GM11168 (cell line): ENCODE results near the gene STIM2.

Experiments
- in situ Hi-C: fragments of 300-500 bp; cut with MboI; formaldehyde crosslinking; loops from one replicate; pipeline ENCODE4 v1.12.0; 2022; ENCODE audit warnings: low sequenced_read_pairs; ENCODE audit not compliant: unreplicated experiment

Gene STIM2

DNA sequence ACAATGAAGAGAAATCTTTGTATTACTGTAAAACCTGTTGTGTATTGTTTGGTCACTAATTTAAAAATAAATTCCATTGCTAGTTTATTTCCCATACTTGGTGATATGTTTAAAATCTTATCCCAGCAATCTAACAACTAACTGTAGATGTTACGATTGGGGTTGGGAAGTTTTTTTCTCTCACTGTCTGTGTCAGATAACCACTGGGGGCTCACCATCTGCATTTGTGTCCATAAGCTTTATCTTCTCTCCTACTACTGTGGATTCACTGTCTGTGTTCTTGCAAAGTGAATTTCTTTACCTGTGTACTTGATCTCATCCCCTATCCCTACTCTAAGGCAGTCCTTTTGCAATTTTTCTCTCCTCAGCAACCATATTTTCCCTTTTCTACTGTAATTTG lies 81.3 kb downstream of the STIM2 start:
- in situ Hi-C loops = no loop called here

DNA sequence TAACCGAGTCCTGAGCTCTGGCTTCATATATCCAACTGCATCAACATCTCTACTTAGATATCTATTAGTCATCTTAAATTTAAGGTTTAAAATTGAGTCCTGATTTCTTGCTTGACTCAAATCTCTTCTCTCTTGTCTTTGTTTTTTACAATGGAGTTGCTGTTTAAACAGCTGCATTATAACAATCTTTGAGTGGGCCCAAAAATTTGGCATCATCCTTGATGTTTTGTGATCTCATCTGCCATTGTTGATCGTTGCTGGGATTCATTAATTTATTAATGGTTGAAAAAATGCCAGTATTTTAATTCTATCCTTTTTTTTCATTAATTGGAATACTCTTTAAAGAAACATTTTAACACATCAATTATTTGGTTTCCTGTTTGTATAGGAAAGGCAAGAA lies 82.2 kb downstream of the STIM2 start:
- in situ Hi-C loops = no loop called here

DNA sequence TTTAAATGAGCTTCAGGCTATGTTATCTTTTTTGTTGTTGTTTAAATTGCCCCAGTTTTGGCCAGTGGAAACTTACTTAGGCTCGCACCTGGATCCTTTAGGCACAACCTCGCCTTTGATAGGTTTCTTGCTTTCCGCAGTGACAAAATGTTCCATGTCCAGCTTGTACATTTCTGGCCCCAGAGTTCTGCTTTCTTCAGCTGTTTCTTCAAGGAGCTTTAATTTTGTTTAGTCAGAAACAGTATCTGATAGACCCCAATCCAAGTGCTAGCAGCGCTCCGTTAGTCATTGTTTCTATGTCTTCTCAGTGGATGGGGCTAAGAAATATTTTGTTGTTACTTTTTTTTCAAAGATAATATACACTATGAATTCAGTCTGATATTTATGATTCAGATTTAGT lies 82.8 kb downstream of the STIM2 start:
- in situ Hi-C loops = no loop called here

DNA sequence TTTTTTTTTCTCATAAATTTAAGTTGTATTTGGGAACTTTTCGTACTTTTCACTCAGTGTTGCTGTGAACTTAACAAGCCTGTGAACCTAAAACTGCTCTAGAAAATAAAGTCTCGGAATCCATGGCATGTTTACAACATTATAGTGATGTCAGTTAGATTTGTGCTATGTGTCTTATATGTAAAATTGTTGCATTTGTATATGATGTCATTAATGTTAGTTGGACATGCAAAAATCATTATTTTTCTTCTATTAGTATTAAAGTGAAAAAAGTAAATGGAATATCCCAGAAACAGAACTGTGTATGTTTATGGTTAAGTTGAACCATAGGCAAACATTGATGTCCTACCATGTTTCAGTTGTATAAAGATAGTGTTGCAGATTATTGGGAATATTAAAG lies 85.2 kb downstream of the STIM2 start:
- in situ Hi-C loops = no loop called here

DNA sequence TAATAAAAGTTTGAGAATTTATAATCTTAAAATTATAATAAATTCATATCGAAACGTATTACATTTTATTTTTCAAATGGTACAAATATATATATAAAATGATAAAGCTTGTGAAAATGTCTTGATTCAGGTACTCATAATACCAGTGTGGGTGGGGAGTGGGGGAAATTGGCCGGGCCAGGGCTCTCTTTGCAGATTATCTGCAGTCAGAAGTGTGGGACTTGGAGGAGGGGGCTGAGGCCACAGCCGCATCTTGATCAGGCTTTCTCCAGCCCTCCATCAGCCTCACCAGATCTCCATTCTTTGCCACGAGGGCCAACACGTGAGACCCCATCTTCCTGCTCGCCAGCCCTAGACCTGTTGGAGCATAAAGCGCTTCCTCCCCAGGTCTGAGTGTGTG lies 86.7 kb downstream of the STIM2 start:
- in situ Hi-C loops = no loop called here

DNA sequence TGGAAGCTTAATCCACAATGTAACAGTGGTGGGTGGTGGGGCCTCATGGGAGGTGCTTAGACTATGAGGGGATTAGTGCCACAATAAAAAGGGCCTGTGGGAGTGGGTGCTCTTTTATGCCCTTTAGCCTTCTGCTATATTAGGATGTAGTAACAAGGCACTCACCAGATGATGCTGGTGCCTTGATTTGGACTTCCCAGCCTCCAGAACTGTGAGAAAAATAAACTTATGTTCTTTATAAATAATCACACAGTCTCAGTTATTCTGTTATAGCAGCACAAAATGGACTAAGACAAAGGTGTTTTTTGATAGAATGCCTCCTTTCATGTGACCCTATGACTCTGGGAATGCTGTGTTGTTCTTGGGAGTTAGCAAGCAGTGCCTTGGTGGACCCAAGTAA lies 89.8 kb downstream of the STIM2 start:
- in situ Hi-C loops = no loop called here

DNA sequence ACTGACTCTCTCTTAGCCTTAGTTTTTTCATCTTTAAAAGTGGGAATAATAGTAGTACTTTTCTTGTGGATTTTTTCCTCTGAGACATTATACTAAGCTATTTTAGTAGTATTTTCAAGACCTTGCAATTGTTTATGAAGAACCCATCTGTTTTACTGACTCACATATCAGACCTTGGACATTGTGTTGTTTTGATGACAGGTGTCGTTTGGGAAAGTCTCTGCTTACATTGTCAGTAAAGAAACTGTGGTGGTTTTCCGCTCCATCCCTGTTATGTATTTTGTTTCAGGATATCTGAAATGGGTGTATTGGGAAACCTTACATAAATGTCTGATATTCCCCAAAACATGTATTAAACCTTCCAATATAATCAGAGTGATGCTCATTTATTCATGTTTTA lies 92.2 kb downstream of the STIM2 start:
- in situ Hi-C loops = no loop called here

DNA sequence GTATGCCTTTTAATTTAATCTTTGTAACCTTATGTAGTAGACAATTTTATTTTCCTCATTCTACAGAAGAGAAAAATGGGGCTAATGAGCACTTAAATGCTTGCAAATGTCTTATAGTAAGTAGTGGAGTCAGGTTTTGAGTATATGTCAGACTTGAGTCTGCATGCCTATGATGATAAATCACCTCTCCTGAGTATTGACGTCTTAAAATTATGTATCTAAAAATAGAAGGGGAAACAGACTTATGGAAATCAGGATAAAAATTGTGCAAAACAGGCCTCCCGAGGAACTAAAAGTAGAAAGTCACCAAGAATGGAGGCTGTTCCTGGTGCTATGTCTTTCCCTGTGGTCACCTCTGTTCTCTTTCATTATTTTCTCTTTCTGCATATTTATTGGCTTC lies 92.7 kb downstream of the STIM2 start:
- in situ Hi-C loops = no loop called here

DNA sequence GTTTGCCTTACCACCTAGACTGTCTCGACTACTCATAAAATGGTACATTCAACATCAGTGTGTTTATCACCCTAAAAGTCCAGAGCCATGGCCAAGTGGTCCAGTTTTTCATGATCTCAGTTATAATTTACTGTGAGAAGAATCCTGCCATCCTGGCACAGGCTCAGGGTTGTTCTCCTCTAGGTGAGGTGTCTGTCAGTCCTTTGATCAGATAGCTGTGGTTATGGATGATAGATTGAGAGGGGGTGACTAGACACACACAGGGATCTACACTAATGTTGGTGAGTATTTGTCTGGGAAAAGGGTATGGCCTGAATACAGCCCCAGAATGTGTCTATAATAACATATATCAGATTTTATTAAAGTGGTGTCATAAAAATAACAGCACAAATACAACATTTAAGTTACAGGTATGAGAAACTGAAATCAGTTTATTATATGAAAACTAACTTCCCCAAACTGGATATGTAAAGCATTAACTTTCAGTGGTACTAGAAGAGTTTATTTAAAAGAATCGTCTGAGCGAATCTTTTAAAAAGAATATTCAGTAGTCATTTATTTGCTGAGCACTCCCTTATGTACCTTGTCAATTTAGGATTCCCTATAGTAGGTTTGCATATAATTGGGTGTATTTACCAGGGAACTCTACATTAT lies 93.3 kb downstream of the STIM2 start:
- in situ Hi-C loops = no loop called here

DNA sequence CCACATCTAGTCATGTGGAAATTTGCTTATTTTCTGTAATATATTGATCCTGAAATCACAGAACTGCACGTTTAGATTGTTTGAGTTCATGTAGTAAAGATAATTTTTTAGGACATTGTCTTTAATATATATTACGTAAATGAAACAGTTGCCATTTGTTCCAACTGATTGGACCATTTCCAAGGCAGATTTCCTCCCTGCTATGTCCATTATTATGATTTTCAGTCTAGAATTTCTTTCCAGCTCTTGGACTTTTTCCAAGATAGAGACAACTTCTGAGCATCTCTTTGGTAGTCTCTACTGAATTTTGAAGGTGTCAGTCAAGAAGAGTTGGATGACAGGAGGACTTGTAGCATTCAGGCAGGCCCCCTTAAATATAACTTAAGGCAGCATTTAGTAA lies 94.6 kb downstream of the STIM2 start:
- in situ Hi-C loops = no loop called here

DNA sequence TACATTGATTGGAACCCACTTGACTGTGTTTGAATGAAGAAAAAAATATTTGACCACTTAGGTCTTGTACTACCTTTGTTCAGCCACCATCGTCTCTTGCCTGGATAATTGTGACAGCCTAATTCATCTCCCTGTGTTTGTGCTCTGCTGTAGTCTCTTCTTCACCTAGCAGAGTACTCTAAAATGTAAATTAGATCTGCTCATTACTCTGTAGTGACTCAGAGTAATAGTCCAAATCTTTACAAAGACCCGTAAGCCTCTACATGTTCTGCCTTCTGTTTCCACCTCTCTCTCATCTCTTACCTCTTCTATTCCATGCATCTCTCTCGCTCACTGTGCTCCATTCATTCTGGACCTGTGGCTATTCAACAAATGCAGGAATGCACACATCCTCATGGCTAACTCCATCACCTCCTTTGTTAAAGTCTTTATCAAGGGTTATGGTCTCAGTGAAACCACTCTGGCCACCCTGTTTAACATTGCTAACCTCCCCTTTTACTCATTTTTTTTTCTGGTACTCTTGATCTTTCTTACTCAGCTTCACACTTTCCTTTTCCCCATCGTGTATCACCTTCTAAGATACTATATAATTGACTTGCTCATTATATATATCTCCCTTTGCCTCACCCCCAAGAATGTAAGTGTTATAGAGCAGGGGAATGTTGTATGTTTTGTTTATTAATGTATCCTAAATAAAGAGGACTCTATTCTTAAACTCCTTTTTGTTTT lies 98.4 kb downstream of the STIM2 start:
- in situ Hi-C loops = no loop called here

DNA sequence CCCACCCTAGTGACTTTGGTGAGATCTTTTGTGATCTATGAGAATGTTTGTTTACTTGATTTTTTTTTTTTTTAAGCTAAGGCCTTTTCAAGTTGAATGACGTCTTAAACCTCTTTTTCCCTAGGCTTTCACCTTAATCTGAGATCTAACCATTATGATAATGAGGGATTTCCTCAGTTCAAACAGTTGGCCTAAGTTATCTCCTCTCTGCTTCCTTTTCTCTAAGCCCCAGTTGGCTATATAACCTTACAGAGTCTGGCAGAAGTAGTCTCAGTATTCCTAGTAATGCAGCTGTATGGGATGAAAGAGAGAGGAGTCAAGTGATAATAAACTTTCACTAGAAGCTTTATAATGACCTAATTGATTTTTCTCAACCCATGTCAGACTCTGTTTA lies 99.0 kb downstream of the STIM2 start:
- in situ Hi-C loops = no loop called here

DNA sequence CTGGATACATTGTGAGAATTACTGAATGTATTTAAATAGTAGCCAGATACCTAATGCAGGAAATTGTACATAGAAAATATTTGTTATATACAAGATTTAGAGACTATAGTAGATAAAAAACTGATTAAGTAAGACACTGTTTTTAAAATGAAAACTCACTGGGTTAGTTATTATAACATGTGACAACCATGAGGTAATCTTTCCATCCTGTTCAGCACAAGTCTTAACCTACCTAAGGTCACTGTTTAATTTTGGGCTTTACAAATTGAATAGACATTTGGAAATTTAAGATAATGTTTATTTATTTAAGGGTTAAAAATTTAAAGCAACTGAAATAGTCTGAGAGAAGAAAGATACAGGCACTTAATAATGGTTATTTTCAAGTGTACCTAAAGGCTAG lies 102.1 kb downstream of the STIM2 start:
- in situ Hi-C loops = no loop called here

DNA sequence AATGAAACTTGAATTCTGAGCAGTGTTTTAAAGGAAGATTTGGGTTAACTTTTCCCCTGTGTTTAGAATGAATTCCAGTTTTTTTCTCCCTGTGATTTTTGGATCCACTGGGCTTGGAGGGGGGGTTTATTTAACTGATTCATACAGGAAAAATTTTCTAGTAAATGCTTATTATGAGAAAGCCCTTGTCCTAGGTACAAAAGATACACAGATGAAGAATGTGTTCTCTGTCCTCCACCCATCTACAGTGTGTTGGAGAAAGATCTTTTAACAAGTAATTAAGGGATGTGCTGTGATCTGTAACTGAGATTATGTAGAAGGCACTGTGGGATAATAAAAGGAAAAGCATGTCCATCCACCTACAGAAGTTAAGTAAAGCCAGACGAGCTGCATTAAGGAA lies 103.9 kb downstream of the STIM2 start:
- in situ Hi-C loops = no loop called here

DNA sequence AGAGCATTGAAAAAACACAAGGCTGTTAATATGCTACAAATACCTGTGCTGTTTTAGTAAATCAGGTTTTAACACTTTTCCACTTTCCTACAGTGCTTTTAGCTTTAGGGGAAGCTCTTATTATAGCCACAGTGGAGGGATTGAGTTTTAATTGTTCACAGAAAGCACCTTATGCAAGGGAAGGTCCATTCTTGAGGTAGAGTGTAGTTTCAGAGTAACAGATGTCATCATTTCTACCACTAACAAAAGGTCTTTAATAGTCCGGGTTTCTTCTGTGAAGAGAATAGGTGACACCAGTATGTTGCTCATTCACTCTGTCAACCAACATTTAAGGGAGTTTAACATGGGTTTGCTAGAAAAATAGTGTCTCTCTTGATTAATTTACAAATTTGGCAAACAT lies 104.4 kb downstream of the STIM2 start:
- in situ Hi-C loops = no loop called here

DNA sequence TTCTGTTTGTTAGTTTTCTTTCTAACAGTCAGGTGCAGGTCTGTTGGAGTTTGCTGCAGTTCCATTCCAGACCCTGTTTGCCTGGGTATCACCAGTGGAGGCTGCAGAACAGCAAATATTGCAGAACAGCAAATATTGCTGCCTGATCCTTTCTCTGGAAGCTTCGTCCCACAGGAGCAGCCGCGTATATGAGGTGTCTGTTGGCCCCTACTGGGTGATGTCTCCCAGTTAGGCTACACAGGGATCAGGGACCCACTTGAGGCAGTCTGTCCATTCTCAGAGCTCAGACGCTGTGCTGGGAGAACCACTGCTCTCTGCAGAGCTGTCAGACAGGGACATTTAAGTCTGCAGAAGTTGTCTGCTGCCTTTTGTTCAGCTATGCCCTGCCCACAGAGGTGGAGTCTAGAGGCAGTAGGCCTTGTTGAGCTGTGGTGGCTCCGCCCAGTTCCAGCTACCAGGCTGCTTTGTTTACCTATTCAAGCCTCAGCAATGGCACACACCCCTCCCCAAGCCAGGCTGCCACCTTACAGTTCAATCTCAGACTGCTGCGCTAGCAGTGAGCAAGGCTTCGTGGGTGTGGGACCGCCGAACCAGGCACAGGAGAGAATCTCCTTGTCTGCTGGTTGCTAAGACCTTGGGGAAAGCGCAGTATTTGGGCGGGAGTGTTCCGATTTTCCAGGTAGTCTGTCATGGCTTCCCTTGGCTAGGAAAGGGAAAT lies 115.0 kb downstream of the STIM2 start:
- in situ Hi-C loops = loop anchor here (10.0 kb wide), 1 partner anchor 121 kb away; no protein-coding TSS in a partner anchor

DNA sequence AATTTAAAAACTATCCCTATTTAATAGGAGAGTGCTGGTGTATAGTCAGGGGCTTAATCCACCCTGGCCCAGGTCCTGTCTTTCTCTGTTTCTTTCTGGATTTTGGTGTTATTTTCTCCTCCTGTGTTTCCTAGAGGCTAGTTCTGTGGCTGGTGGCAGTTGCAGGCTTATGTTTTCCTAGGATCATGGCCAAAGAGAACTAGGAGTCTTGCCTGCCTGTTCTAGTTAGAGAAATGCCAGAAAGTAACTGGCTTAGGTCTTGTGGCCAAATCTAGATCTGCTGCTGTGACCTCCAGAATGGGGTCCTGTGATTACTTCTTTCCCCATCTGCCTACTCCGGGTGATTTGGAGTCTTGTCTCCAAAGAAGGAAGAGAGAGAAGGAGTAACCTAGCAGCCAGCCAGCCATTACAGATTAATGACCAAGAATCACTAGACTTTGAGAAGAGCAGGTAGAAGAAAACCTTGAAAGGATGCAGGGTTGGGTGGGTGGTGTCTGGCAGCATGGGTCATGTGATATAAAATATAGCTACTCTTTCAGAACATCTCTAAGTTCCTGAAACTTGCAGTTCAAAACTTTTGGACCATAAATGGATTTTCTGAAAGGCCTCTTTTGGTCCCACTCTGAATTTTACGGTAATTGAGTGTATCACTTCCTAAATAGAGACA lies 117.9 kb downstream of the STIM2 start:
- in situ Hi-C loops = loop anchor here (10.0 kb wide), 1 partner anchor 124 kb away; no protein-coding TSS in a partner anchor

DNA sequence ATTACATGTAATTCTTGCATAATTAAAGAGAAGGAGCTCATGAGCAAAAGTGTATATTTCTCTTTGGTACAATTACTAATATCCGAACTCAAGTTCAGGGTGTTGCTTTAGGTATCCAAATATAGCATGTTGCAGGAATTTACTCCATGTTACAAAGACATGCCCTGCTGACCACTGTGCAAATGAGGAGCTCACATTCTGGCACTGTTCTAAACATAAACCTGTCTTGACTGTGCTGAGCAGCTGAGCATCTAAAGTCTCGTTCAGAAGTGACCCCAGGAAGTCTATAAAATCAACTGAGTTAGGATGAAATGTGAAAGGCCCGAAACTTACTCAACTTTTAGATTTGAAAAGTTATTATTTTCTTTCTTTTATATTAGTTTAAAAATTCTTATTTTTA lies 124.3 kb downstream of the STIM2 start:
- in situ Hi-C loops = no loop called here

DNA sequence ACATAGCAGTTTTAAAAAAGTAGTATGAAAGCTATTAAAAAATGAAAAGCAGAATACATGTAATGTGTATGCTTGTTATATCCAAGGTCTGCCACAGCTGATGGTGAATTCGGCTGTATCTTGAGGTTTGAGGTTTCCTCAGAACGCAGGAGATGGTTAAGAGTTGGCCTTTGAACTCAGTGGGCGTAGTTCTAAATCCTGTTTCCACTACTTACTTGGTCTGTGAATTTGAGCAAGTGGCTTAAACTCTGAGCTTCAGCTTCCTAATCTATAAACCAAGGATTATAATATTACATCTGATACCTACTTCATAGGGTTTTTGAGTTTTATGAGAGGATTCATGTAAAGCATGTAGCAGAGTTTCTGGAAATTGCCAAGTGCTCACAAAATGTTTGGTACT lies 125.2 kb downstream of the STIM2 start:
- in situ Hi-C loops = no loop called here

DNA sequence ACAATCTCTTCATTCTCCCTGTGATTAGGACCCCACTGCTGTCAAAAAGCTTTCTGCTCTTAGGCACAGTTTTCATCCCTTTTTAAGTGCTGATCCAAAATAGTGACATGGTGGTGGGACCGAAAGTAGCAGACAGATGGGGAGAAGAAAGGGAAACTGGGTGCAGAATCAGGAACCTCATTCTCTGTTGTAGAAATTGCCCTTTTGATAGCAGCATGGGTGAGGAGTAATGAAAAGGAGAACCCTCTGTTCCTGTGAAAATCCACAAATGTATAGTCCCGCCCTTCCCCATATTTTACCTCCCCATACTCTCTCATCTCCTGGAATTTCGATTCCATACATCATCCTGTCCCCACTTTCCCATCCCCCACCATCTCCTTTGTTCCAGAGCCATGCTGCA lies 126.5 kb downstream of the STIM2 start:
- in situ Hi-C loops = no loop called here

DNA sequence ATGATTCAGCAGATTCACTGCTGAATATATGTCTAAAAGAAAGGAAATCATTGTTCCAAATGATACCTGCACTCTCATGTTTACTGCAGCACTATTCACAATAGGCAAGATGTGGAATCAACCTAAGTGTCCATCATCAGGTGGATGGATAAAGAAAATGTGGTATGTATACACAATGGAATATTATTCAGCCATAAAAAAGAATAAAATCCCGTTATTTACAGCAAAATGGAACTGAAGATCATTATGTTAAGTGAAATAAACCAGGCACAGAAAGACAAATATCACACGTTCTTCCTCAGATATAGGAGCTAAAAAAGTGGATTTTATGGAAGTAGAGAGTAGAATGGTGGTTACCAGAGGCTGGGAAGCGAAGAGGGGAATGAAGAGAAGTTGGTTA lies 130.4 kb downstream of the STIM2 start:
- in situ Hi-C loops = no loop called here
